Spleen (tissue), 7 donors: Measurements from ENCODE around the gene SMOC2.

Source experiments
- POLR2A ChIP-seq, 3 donors: fragments of 450-650 bp; IDR thresholded peaks; one replicate each; pipeline ENCODE4 v1.5.1; 2017; ENCODE audit warnings: antibody characterized with exemption in 3 of 3, mild to moderate bottlenecking in 1 of 3
- POLR2AphosphoS5 ChIP-seq, 3 donors: sonication (generic); formaldehyde crosslinking; IDR thresholded peaks; one replicate each; pipeline ENCODE4 v1.5.1; 2017; ENCODE audit warnings: antibody characterized with exemption in 3 of 3
- TF ChIP-seq, protein P1 (sequence below), 11 experiments: fragments of 200-600 bp in 7 of 11; fragments of 450-650 bp in 4 of 11; sonication (generic) in 4 of 11; IDR thresholded peaks in 8 of 11; conservative IDR thresholded peaks in 3 of 11; 1 replicate in 7 of 11; 2 replicates in 4 of 11; pipeline versions ENCODE4 v1.4.0 to v1.8.0; 2016 to 2021; ENCODE audit warnings: antibody characterized with exemption in 11 of 11, inconsistent platforms in 4 of 11, mild to moderate bottlenecking in 1 of 11
- donor health status: DM: no; HTN: no; CAD: no; lungs with moderate emphysema.
- donor health status: DM: no; HTN: no; CAD: no.
- donor health status: DM: no; HTN: no; CAD: no.

- TF ChIP-seq, protein P1, sequence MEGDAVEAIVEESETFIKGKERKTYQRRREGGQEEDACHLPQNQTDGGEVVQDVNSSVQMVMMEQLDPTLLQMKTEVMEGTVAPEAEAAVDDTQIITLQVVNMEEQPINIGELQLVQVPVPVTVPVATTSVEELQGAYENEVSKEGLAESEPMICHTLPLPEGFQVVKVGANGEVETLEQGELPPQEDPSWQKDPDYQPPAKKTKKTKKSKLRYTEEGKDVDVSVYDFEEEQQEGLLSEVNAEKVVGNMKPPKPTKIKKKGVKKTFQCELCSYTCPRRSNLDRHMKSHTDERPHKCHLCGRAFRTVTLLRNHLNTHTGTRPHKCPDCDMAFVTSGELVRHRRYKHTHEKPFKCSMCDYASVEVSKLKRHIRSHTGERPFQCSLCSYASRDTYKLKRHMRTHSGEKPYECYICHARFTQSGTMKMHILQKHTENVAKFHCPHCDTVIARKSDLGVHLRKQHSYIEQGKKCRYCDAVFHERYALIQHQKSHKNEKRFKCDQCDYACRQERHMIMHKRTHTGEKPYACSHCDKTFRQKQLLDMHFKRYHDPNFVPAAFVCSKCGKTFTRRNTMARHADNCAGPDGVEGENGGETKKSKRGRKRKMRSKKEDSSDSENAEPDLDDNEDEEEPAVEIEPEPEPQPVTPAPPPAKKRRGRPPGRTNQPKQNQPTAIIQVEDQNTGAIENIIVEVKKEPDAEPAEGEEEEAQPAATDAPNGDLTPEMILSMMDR (IDR thresholded peaks at IDR 0.05 in 8 of 11, conservative IDR thresholded peaks at IDR 0.05 in 3 of 11): no peak
- no peak for TF ChIP-seq POLR2A (IDR thresholded peaks at IDR 0.05)
- TF ChIP-seq POLR2AphosphoS5 (IDR thresholded peaks at IDR 0.05): no peak
These were observed 12.7 kb upstream of the SMOC2 start for GRCh38 chr6:168428052-168428826.
